Fibroblast of lung (primary cell): ENCODE measurements around the gene SPPL3.

Experiments used
- CTCF ChIP-seq, 2 donors: IDR thresholded peaks in 1 of 2; conservative IDR thresholded peaks in 1 of 2; 1 replicate in 1 of 2; 2 replicates in 1 of 2; pipeline ENCODE4 v1.5.1; 2011 to 2012; ENCODE audit warnings: low read length in 2 of 2, control low read depth in 1 of 2, inconsistent platforms in 1 of 2, low read depth in 1 of 2, mild to moderate bottlenecking in 1 of 2
- EZH2 ChIP-seq: IDR thresholded peaks from 2 replicates; pipeline ENCODE4 v1.5.1; 2012; ENCODE audit warnings: low read length, control low read depth, mild to moderate bottlenecking; ENCODE audit errors: missing control alignments

- TF ChIP-seq EZH2: no peak
- TF ChIP-seq CTCF (conservative IDR thresholded peaks at IDR 0.05 in 1 of 2, IDR thresholded peaks at IDR 0.05 in 1 of 2; ENCODE audit: low read depth in 1 of 2, low read length in 2 of 2): no peak
These were observed 554 bp downstream of the SPPL3 start for GRCh38 chr12:120903412-120904196.
